Cardiac fibroblast (primary cell): Measurements from ENCODE around the gene SHMT2.
A peak's percentile ranks its signal among the peaks of the same experiment; 100 is the strongest.

Experiments used
- DNase-seq, 2 donors: peaks; one replicate each; pipeline versions ENCODE4 v3.0.0 to v3.0.0-alpha.2; 2010; ENCODE audit warnings: low read depth in 2 of 2
- H3K4me3 ChIP-seq, 2 donors: replicated peaks in 1 of 2; 1 replicate in 1 of 2; 2 replicates in 1 of 2; pipeline ENCODE4 v1.5.1; 2011; ENCODE audit warnings: low read depth in 2 of 2, low read length in 2 of 2, mild to moderate bottlenecking in 2 of 2, moderate library complexity in 1 of 2
- CTCF ChIP-seq: IDR thresholded peaks from one replicate; pipeline ENCODE4 v1.5.1; 2011; ENCODE audit warnings: low read depth, mild to moderate bottlenecking, low read length, inconsistent platforms

Gene SHMT2

GRCh38 chr12:57229634-57230380, at the start of gene SHMT2:
Gene SHMT2, plus strand, starts transcription at chr12:57229711. Its CDS starts 68 bp downstream, at chr12:57229779.
- DNase-seq, result peak; percentile 97
- no peak for TF ChIP-seq CTCF
- H3K4me3 ChIP-seq, result peak within 1 kb of the TSS; percentile 66

- DNase-seq, result no peak
- TF ChIP-seq CTCF, result no peak
- no peak overlapping the region for H3K4me3 ChIP-seq
Measured at GRCh38 chr12:57180321-57180989, 49.1 kb upstream of the SHMT2 start.

- no peak for TF ChIP-seq CTCF
- no peak for DNase-seq
- no peak overlapping the region for H3K4me3 ChIP-seq
Measured at GRCh38 chr12:57181072-57181471, 48.4 kb upstream of the SHMT2 start.

- TF ChIP-seq CTCF, result no peak
- DNase-seq, result no peak
Measured at GRCh38 chr12:57181561-57182155, 47.9 kb upstream of the SHMT2 start.

GRCh38 chr12:57182918-57183575, 46.5 kb upstream of the SHMT2 start:
- H3K4me3 ChIP-seq, result no peak overlapping the region
- peak; percentile 66 to 68 for DNase-seq
- TF ChIP-seq CTCF, result peak; percentile 81

More at GRCh38 chr12:57181561-57182155, 47.9 kb upstream of the SHMT2 start:
- no peak overlapping the region for H3K4me3 ChIP-seq

DNA sequence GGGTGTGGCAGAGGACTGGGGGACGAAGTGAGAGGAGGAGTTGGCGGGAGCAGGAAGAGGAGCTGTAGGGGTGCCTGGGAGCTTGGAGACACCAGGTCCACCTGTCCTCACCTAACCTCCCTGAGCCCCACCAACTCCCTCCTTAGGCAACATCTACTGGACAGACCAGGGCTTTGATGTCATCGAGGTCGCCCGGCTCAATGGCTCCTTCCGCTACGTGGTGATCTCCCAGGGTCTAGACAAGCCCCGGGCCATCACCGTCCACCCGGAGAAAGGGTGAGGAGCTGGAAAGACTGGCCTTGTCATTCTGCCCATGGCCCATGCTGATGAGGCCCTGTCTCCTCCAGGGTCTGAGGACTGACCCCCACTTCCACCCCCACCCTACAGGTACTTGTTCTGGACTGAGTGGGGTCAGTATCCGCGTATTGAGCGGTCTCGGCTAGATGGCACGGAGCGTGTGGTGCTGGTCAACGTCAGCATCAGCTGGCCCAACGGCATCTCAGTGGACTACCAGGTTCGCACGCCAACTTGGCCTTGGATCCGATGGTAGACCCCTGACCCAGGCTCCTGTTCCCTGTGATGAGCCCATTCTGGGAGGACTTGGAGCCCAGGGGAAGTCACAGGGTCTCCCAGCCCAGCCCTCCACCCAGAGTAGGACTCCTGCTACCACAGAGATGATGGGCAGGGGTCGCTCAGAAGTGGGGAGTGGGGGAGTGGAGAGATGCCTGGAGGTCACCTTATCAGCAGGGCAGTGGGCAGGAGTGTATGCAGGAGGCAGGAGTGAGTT, 45.4 kb upstream of the SHMT2 start:
- DNase-seq, result no peak
- no peak for TF ChIP-seq CTCF
- H3K4me3 ChIP-seq, result no peak overlapping the region
